Dendritic cell treated with granulocyte-macrophage colony-stimulating factor and Interleukin-4, amounts not matched to agents 40 ng/mL and 50 ng/mL, for 4 days (primary cell): ENCODE results near the gene VGF.
"Not testable (repeated sequence)": the region's sequence is repeated elsewhere in the genome, so short reads cannot be mapped to it uniquely, and the experiment has no call there.

ENCODE experiments used
- H3K27ac Mint-ChIP-seq: one replicate; pipeline ENCODE4 v1.8.0; 2022; ENCODE audit warnings: mild to moderate bottlenecking, mixed read lengths
- H3K27me3 Mint-ChIP-seq: one replicate; pipeline ENCODE4 v1.8.0; 2022; ENCODE audit warnings: mild to moderate bottlenecking, mixed read lengths
- H3K36me3 Mint-ChIP-seq: one replicate; pipeline ENCODE4 v1.8.0; 2022; ENCODE audit warnings: low read depth, mixed read lengths
- H3K4me1 Mint-ChIP-seq: one replicate; pipeline ENCODE4 v1.8.0; 2022; ENCODE audit warnings: low read depth, mixed read lengths
- H3K4me3 Mint-ChIP-seq: one replicate; pipeline ENCODE4 v1.8.0; 2022; ENCODE audit warnings: mild to moderate bottlenecking, moderate library complexity, mixed read lengths
- H3K9me3 Mint-ChIP-seq: one replicate; pipeline ENCODE4 v1.8.0; 2022; ENCODE audit warnings: mixed read lengths
- intact Hi-C: fragments of 100-400 bp; cut with micrococcal nuclease; formaldehyde crosslinking; loops from one replicate; pipeline ENCODE4 v1.15.0; 2022

VGF gene

GRCh38 chr7:101200504-101200861 is 35.1 kb upstream of the VGF start:
- H3K27ac Mint-ChIP-seq: no peak overlapping the region

GRCh38 chr7:101199522-101199921 is 34.2 kb upstream of the VGF start:
- H3K4me3 Mint-ChIP-seq, H3K9me3 Mint-ChIP-seq, H3K27ac Mint-ChIP-seq, H3K36me3 Mint-ChIP-seq, intact Hi-C loops: not testable (repeated sequence)
- Mint-ChIP-seq H3K27me3 (peaks cover 75% of the 10 kb centered on the region), H3K4me1 (peaks cover 32% of the 10 kb centered on the region)

More at GRCh38 chr7:101200504-101200861, 35.1 kb upstream of the VGF start:
- Mint-ChIP-seq H3K9me3 (no peaks in the 10 kb centered on the region), H3K36me3 (no peaks in the 10 kb centered on the region), H3K4me3 (no peak overlapping the region), H3K4me1 (peaks cover 32% of the 10 kb centered on the region), H3K27me3 (peaks cover 70% of the 10 kb centered on the region)
- intact Hi-C loops: no loop called here

DNA sequence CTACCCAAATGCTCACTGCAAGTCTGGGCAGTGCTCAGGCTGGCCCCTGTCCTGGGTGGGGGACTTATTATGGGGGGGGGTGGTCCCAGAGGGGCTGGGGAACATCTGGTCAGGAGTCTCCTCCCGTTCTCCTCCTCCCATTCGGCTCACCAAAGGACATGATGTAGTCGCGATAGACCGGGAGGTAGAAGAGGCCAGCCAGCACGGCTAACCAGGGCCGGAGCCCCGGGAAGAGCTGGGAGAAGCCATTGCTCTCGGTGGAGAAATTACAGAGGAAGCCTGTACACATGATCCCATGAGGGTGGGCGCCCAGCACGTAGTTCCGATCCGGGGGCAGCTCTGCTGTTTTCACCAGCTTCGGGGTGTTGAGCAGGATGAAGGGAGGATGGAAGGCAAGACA is 33.1 kb upstream of the VGF start:
- intact Hi-C loops: no loop called here
- Mint-ChIP-seq H3K4me3 (no peak overlapping the region), H3K27me3 (peaks cover 77% of the 10 kb centered on the region), H3K4me1 (peaks cover 23% of the 10 kb centered on the region), H3K27ac (no peak overlapping the region), H3K36me3 (no peaks in the 10 kb centered on the region), H3K9me3 (no peaks in the 10 kb centered on the region)

DNA sequence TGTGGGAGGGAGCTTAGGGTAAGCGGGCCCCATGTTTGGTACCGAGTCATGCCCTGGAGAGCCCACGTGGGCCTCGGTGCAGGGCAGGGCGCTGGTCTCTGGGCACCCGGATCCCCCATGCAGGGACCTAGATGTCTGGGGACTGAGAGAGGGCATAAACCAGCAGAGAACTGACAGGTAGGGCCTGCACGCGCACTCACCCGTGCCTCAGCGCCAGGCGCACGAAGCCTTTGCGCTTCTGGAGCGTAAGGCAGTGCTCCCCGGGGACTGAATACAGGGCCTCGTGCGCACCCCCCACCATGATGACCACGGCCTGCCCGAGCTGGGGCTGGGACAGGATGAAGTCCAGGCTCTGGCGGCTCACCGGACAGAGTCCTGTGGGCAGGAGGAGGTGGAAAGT is 32.6 kb upstream of the VGF start:
- Mint-ChIP-seq H3K36me3 (no peaks in the 10 kb centered on the region), H3K27ac (no peak overlapping the region), H3K4me3 (no peak overlapping the region), H3K9me3 (no peaks in the 10 kb centered on the region), H3K4me1 (peaks cover 18% of the 10 kb centered on the region), H3K27me3 (peaks cover 75% of the 10 kb centered on the region)
- intact Hi-C loops: no loop called here

GRCh38 chr7:101195884-101196283 is 30.5 kb upstream of the VGF start:
- Mint-ChIP-seq H3K9me3 (no peaks in the 10 kb centered on the region), H3K27ac (no peak overlapping the region), H3K36me3 (no peaks in the 10 kb centered on the region), H3K4me1 (peaks cover 5% of the 10 kb centered on the region), H3K27me3 (peaks cover 57% of the 10 kb centered on the region), H3K4me3 (no peak overlapping the region)
- intact Hi-C loops: no loop called here

- Mint-ChIP-seq H3K36me3 (no peaks in the 10 kb centered on the region), H3K27ac (no peak overlapping the region), H3K4me1 (peaks cover 18% of the 10 kb centered on the region), H3K9me3 (no peaks in the 10 kb centered on the region), H3K4me3 (no peak overlapping the region), H3K27me3 (peaks cover 34% of the 10 kb centered on the region)
- intact Hi-C loops: no loop called here
These were observed 23.7 kb upstream of the VGF start for GRCh38 chr7:101189109-101189508.

- H3K36me3 Mint-ChIP-seq: no peaks in the 10 kb centered on the region
- peak overlapping the region; percentile 7 for H3K27ac Mint-ChIP-seq
- H3K4me1 Mint-ChIP-seq: peaks cover 23% of the 10 kb centered on the region
- intact Hi-C loops: no loop called here
- H3K27me3 Mint-ChIP-seq: peaks cover 43% of the 10 kb centered on the region
- peaks cover 8% of the 10 kb centered on the region for H3K9me3 Mint-ChIP-seq
- H3K4me3 Mint-ChIP-seq: no peak overlapping the region
These were observed 21.6 kb upstream of the VGF start for GRCh38 chr7:101186844-101187428.

GRCh38 chr7:101186194-101186593 is 20.8 kb upstream of the VGF start:
- H3K27me3 Mint-ChIP-seq: peaks cover 48% of the 10 kb centered on the region

DNA sequence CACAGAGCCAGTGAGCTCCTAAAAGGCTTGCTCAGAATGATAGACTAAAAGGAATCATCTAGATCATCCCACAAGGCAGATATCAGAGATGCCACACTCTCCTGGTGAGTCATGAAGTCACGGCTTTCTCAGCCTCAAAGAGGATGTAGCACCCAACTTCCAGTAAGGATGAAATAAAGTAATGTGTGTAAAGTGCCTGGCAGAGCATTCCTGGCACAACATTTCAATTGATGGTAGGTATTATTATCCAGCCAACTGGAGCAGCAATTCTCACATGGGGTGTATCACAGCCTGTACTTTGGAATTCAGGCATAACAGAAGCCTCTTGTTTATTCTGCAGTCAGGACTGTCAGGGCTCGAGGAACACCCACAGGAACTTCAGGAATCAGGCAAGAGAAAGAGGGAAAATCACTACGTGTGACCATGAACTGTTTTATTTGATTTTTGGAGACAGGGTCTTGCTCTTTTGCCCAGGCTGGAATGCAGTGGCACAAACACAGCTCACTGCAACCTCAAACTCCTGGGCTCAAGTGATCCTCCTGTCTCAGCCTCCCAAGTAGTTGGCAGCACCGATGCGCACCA is 20.0 kb upstream of the VGF start:
- H3K9me3 Mint-ChIP-seq: peaks cover 8% of the 10 kb centered on the region
- no peak overlapping the region for H3K4me3 Mint-ChIP-seq
- no peak overlapping the region for H3K27ac Mint-ChIP-seq
- H3K4me1 Mint-ChIP-seq: peaks cover 23% of the 10 kb centered on the region
- H3K36me3 Mint-ChIP-seq: no peaks in the 10 kb centered on the region
- intact Hi-C loops: no loop called here
- peaks cover 52% of the 10 kb centered on the region for H3K27me3 Mint-ChIP-seq

More at GRCh38 chr7:101186194-101186593, 20.8 kb upstream of the VGF start:
- no peak overlapping the region for H3K27ac Mint-ChIP-seq
- H3K9me3 Mint-ChIP-seq: peaks cover 8% of the 10 kb centered on the region
- intact Hi-C loops: no loop called here
- H3K36me3 Mint-ChIP-seq: no peaks in the 10 kb centered on the region
- H3K4me3 Mint-ChIP-seq: no peak overlapping the region
- peaks cover 23% of the 10 kb centered on the region for H3K4me1 Mint-ChIP-seq

- Mint-ChIP-seq H3K27ac (no peak within 1 kb of the TSS), H3K4me3 (no peak within 1 kb of the TSS), H3K36me3 (no peaks in the 10 kb centered on the region), H3K9me3 (peaks cover 8% of the 10 kb centered on the region), H3K27me3 (peaks cover 89% of the 10 kb centered on the region), H3K4me1 (peaks cover 19% of the 10 kb centered on the region)
- intact Hi-C loops: no loop called here
These were observed 14.9 kb upstream of the VGF start, which contains the start of gene NAT16 for GRCh38 chr7:101180130-101180755. NAT16 (minus strand) TSS chr7:101180293; CDS start chr7:101174807, 5,486 bp downstream.

DNA sequence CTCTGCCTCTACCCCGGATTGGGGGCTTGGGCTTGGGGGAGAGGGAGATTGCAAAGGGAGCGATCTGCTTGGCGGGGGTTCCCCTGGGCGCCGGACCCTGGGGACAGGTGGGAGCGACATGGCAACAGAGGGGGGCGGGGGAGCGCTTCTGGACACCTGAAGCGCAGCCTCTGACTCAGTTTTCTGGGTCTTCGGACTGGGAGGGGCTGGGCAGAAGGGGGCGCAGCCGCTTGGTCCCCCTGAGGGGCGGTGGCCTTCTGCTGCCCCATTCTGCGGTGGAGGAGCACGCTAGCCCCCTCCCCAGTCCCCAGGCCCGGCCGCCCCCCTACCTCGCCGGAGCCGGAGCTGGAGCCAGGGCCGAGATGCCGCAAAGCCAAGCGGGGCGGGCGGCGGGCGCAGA is 14.3 kb upstream of the VGF start:
- intact Hi-C loops: no loop called here
- Mint-ChIP-seq H3K9me3 (peaks cover 8% of the 10 kb centered on the region), H3K27me3 (peaks cover 88% of the 10 kb centered on the region), H3K4me3 (no peak overlapping the region), H3K36me3 (no peaks in the 10 kb centered on the region), H3K27ac (no peak overlapping the region), H3K4me1 (peaks cover 17% of the 10 kb centered on the region)

DNA sequence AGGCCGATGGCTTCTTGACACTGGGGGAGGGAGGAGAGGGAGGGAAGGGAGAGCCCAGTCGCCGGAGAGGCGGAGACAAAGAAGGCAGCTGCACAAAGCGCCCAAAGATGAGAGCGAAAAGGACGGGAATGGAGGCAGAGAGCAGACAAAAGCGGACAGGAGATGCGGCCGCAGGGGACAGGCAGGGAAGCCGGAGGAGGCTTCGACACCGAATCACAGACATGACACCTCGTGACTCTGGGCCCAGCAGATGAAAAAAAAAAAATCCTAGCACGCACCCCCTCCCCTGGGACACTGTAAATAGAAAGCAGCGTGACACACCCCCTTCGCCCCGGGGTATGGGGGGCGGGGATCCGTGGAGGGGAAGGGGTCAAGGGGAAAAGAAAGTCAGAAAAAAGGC is 13.7 kb upstream of the VGF start:
- no peak overlapping the region for H3K27ac Mint-ChIP-seq
- no peaks in the 10 kb centered on the region for H3K36me3 Mint-ChIP-seq
- peaks cover 19% of the 10 kb centered on the region for H3K4me1 Mint-ChIP-seq
- H3K9me3 Mint-ChIP-seq: peaks cover 8% of the 10 kb centered on the region
- H3K27me3 Mint-ChIP-seq: peaks cover 90% of the 10 kb centered on the region
- H3K4me3 Mint-ChIP-seq: no peak overlapping the region
- intact Hi-C loops: no loop called here

DNA sequence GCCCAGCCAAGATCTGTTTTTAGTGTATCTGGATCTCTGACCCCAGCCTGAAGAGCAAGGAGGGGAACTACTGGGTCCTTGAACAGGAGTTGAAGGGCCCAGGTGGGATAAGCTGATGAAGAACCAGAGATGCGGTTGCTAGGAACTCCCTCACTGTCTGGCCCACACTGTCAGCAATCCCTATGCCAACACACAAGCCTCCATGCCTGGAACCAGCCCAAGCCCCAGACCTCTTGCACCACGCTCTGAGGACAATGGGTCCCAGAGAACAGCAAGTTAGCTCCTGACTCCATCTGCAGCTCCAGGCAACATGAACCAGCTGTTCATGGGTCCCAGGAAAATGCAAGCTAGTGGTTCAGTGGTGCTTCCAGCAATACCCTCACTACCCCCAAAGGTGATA is 12.3 kb upstream of the VGF start:
- Mint-ChIP-seq H3K36me3 (no peaks in the 10 kb centered on the region), H3K27ac (no peak overlapping the region), H3K4me3 (no peak overlapping the region), H3K27me3 (peaks cover 98% of the 10 kb centered on the region), H3K4me1 (peaks cover 32% of the 10 kb centered on the region), H3K9me3 (peaks cover 6% of the 10 kb centered on the region)
- intact Hi-C loops: no loop called here

GRCh38 chr7:101175664-101176063 is 10.3 kb upstream of the VGF start:
- Mint-ChIP-seq H3K4me1 (peaks cover 46% of the 10 kb centered on the region), H3K9me3 (no peaks in the 10 kb centered on the region), H3K36me3 (no peaks in the 10 kb centered on the region), H3K4me3 (no peak overlapping the region), H3K27ac (no peak overlapping the region), H3K27me3 (peaks cover 99% of the 10 kb centered on the region)
- intact Hi-C loops: no loop called here
